WTC11 (cell line): ENCODE results near the gene STOM. TPM values are rescaled to one million over a fixed set of nuclear protein-coding genes. Genes with fewer than 3 reads are reported as not detected.

Source experiments
- ATAC-seq: fragments of 200-7000 bp; cut with Tn5 transposase; 2 replicates; pipeline ENCODE4 v1.10.0; 2021; ENCODE audit warnings: mild to moderate bottlenecking, moderate library complexity
- CTCF ChIA-PET: fragments of 300-600 bp; sonication (Branson Sonifier 250); formaldehyde crosslinking; loops from one replicate; lab custom pipeline; 2021; ENCODE audit warnings: antibody characterized with exemption; lab: Charles Lee
- POLR2A ChIA-PET: fragments of 350-600 bp; sonication (Branson Sonifier 250); formaldehyde crosslinking; loops from one replicate; lab custom pipeline; 2021; ENCODE audit warnings: antibody characterized with exemption; lab: Charles Lee
- DNase-seq: peaks from one replicate; pipeline ENCODE4 v3.0.0; 2021; ENCODE audit warnings: low spot score
- H3K27ac Mint-ChIP-seq: 2 replicates; pipeline ENCODE4 v1.8.0; 2021; ENCODE audit warnings: mixed read lengths
- H3K27me3 Mint-ChIP-seq: 2 replicates; pipeline ENCODE4 v1.8.0; 2021; ENCODE audit warnings: low read depth, mild to moderate bottlenecking, moderate library complexity, mixed read lengths
- H3K36me3 Mint-ChIP-seq: 2 replicates; pipeline ENCODE4 v1.8.0; 2021; ENCODE audit warnings: mixed read lengths
- H3K4me1 Mint-ChIP-seq: 2 replicates; pipeline ENCODE4 v1.8.0; 2022; ENCODE audit warnings: mixed read lengths
- H3K4me3 Mint-ChIP-seq: 2 replicates; pipeline ENCODE4 v1.8.0; 2021; ENCODE audit warnings: mild to moderate bottlenecking, moderate library complexity, mixed read lengths
- H3K9me3 Mint-ChIP-seq: 2 replicates; pipeline ENCODE4 v1.8.0; 2021; ENCODE audit warnings: mixed read lengths
- CREB1 ChIP-seq: sonication (generic); formaldehyde crosslinking; IDR thresholded peaks from 2 replicates; pipeline ENCODE4 v1.8.0; 2023; ENCODE audit warnings: mild to moderate bottlenecking, missing genetic modification reagents
- ESRRA ChIP-seq: sonication (generic); formaldehyde crosslinking; IDR thresholded peaks from 2 replicates; pipeline ENCODE4 v1.8.1; 2022; ENCODE audit warnings: mild to moderate bottlenecking, missing genetic modification reagents, borderline replicate concordance
- HMGA2 ChIP-seq: fragments of 250-450 bp; sonication (Bioruptor Pico); IDR thresholded peaks from 2 replicates; pipeline ENCODE4 v1.4.0; 2021; ENCODE audit warnings: mild to moderate bottlenecking, moderate library complexity
- IRF2 ChIP-seq: sonication (generic); formaldehyde crosslinking; IDR thresholded peaks from 2 replicates; pipeline ENCODE4 v1.8.0; 2022; ENCODE audit warnings: low read depth, missing genetic modification reagents, borderline replicate concordance
- KAT7 ChIP-seq: sonication (generic); formaldehyde crosslinking; IDR thresholded peaks from 2 replicates; pipeline ENCODE4 v1.8.1; 2023; ENCODE audit warnings: missing genetic modification reagents, mild to moderate bottlenecking, borderline replicate concordance
- NFYB ChIP-seq: sonication (generic); formaldehyde crosslinking; conservative IDR thresholded peaks from 2 replicates; pipeline ENCODE4 v1.8.0; 2022; ENCODE audit warnings: low read depth, missing genetic modification reagents
- NR1H2 ChIP-seq: sonication (generic); formaldehyde crosslinking; IDR thresholded peaks from 2 replicates; pipeline ENCODE4 v1.9.0; 2021; ENCODE audit warnings: mild to moderate bottlenecking, moderate library complexity, missing genetic modification reagents
- SMAD3 ChIP-seq: sonication (generic); formaldehyde crosslinking; IDR thresholded peaks from 2 replicates; pipeline ENCODE4 v1.8.0; 2022; ENCODE audit warnings: missing genetic modification reagents, mild to moderate bottlenecking, borderline replicate concordance
- SP1 ChIP-seq: sonication (generic); formaldehyde crosslinking; conservative IDR thresholded peaks from 2 replicates; pipeline ENCODE4 v1.8.1; 2022; ENCODE audit warnings: missing genetic modification reagents
- ZNF121 ChIP-seq: sonication (generic); formaldehyde crosslinking; IDR thresholded peaks from 2 replicates; pipeline ENCODE4 v1.8.0; 2023; ENCODE audit warnings: missing genetic modification reagents
- ZNF219 ChIP-seq: sonication (generic); formaldehyde crosslinking; IDR thresholded peaks from 2 replicates; pipeline ENCODE4 v1.8.0; 2023; ENCODE audit warnings: missing genetic modification reagents, mild to moderate bottlenecking, borderline replicate concordance
- ZNF232 ChIP-seq: sonication (generic); formaldehyde crosslinking; IDR thresholded peaks from 2 replicates; pipeline ENCODE4 v1.8.0; 2022; ENCODE audit warnings: mild to moderate bottlenecking, missing genetic modification reagents
- ZNF416 ChIP-seq: fragments of 250-450 bp; sonication (Bioruptor Pico); IDR thresholded peaks from 2 replicates; pipeline ENCODE4 v1.9.0; 2021; ENCODE audit warnings: mild to moderate bottlenecking, inconsistent platforms
- total RNA-seq: library from RNA; stranded (reverse); gene quantifications from 3 replicates; pipeline ENCODE4 v1.2.3, GENCODE V29; 2021
- TF ChIP-seq, protein P1 (sequence below): sonication (generic); formaldehyde crosslinking; IDR thresholded peaks from 2 replicates; pipeline ENCODE4 v1.8.0; 2023; ENCODE audit warnings: missing genetic modification reagents
- TF ChIP-seq, protein P2 (sequence below): sonication (generic); formaldehyde crosslinking; IDR thresholded peaks from 2 replicates; pipeline ENCODE4 v1.8.0; 2022; ENCODE audit warnings: mild to moderate bottlenecking, missing genetic modification reagents
- TF ChIP-seq, protein P3 (sequence below): fragments of 250-450 bp; sonication (Bioruptor Pico); IDR thresholded peaks from 2 replicates; pipeline ENCODE4 v1.9.0; 2021; ENCODE audit warnings: mild to moderate bottlenecking
- TF ChIP-seq, protein P4 (sequence below): sonication (generic); formaldehyde crosslinking; IDR thresholded peaks from 2 replicates; pipeline ENCODE4 v1.8.0; 2023; ENCODE audit warnings: mild to moderate bottlenecking, missing genetic modification reagents
- TF ChIP-seq, protein P5 (sequence below): sonication (generic); formaldehyde crosslinking; IDR thresholded peaks from 2 replicates; pipeline ENCODE4 v1.8.1; 2022; ENCODE audit warnings: low read depth, missing genetic modification reagents, borderline replicate concordance
- TF ChIP-seq, protein P6 (sequence below): fragments of 250-450 bp; sonication (Bioruptor Pico); IDR thresholded peaks from 2 replicates; pipeline ENCODE4 v1.8.0; 2021; ENCODE audit warnings: mild to moderate bottlenecking

STOM gene
- total RNA-seq, 1 experiment from 2014 or later, result 32.9 TPM

DNA sequence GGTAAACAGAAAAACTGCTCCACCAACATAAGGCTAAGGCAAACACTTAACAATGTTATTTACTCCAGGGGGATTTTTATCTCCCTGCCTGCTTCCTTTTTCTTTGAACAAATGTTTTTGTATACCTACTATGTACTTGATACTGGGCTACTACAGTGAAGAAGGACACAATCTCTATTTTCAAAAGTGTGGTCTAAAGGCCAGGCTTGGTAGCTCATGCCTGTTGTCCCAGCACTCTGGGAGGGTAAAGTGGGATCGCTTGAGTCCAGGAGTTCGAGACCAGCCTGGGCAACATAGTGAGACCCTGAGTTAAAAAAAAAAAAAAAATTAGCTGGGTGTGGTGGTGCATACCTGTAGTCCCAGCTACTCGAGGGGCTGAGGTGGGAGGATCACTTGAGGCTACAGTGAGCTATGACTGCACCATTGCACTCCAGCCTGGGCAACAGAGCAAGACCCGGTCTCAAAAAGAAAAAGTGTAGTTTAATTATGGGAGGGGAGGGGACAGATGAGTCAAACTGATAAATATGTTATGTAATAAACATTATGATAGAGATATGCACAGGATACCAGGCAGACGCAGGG, 3.3 kb downstream of the STOM start:
- ATAC-seq, result no peak
- Mint-ChIP-seq H3K36me3 (peaks cover 7% of the 10 kb centered on the region), H3K27ac (no peak overlapping the region), H3K27me3 (peaks cover 33% of the 10 kb centered on the region)
- no peak for DNase-seq
- POLR2A ChIA-PET, result no interaction called here
- CTCF ChIA-PET, result no interaction called here
- TF ChIP-seq ZNF121 (CRISPR knock-in tag) (peak; percentile 95), SP1 (CRISPR knock-in tag) (no peak), HMGA2 (CRISPR knock-in tag) (no peak)
- TF ChIP-seq, all 79 proteins: peak for 1
- peaks cover 37% of the 10 kb centered on the region for H3K4me1 Mint-ChIP-seq
- H3K4me3 Mint-ChIP-seq, result no peak overlapping the region
- peaks cover 5% of the 10 kb centered on the region for H3K9me3 Mint-ChIP-seq

DNA sequence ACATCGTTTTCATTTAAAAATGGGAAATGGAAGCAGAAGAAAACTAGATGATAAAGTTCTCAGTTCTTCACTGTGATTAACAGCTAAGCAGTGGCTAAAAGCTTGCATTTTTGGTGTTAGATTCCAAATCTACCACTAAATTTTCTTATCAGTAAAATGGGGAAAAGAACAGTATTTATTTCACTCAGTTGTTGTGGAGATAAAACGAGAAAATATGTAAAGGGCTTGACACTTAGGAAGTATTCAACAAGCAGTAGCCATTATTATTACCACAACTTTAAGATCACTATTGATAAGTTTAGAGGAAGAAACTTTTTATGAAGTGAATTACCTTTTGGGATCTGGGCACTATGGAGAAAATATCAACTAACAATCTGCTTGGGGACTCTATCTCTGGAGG, 4.5 kb downstream of the STOM start:
- ChIA-PET POLR2A (no interaction called here), CTCF (no interaction called here)
- Mint-ChIP-seq H3K36me3 (peaks cover 6% of the 10 kb centered on the region), H3K27ac (no peak overlapping the region), H3K9me3 (peaks cover 4% of the 10 kb centered on the region), H3K4me3 (no peak overlapping the region), H3K4me1 (peaks cover 36% of the 10 kb centered on the region), H3K27me3 (peaks cover 25% of the 10 kb centered on the region)
- DNase-seq (no peak), ATAC-seq (no peak)
- TF ChIP-seq, protein P1, sequence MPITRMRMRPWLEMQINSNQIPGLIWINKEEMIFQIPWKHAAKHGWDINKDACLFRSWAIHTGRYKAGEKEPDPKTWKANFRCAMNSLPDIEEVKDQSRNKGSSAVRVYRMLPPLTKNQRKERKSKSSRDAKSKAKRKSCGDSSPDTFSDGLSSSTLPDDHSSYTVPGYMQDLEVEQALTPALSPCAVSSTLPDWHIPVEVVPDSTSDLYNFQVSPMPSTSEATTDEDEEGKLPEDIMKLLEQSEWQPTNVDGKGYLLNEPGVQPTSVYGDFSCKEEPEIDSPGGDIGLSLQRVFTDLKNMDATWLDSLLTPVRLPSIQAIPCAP (CRISPR knock-in tag), result no peak
- TF ChIP-seq ZNF219 (CRISPR knock-in tag) (no peak), ESRRA (CRISPR knock-in tag) (no peak), IRF2 (CRISPR knock-in tag) (no peak), ZNF416 (CRISPR knock-in tag) (no peak), SMAD3 (no peak), NR1H2 (CRISPR knock-in tag) (no peak), KAT7 (CRISPR knock-in tag) (no peak), NFYB (no peak), CREB1 (no peak), ZNF232 (CRISPR knock-in tag) (no peak)
- TF ChIP-seq, protein P2, sequence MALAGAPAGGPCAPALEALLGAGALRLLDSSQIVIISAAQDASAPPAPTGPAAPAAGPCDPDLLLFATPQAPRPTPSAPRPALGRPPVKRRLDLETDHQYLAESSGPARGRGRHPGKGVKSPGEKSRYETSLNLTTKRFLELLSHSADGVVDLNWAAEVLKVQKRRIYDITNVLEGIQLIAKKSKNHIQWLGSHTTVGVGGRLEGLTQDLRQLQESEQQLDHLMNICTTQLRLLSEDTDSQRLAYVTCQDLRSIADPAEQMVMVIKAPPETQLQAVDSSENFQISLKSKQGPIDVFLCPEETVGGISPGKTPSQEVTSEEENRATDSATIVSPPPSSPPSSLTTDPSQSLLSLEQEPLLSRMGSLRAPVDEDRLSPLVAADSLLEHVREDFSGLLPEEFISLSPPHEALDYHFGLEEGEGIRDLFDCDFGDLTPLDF, result no peak
- TF ChIP-seq, protein P3, sequence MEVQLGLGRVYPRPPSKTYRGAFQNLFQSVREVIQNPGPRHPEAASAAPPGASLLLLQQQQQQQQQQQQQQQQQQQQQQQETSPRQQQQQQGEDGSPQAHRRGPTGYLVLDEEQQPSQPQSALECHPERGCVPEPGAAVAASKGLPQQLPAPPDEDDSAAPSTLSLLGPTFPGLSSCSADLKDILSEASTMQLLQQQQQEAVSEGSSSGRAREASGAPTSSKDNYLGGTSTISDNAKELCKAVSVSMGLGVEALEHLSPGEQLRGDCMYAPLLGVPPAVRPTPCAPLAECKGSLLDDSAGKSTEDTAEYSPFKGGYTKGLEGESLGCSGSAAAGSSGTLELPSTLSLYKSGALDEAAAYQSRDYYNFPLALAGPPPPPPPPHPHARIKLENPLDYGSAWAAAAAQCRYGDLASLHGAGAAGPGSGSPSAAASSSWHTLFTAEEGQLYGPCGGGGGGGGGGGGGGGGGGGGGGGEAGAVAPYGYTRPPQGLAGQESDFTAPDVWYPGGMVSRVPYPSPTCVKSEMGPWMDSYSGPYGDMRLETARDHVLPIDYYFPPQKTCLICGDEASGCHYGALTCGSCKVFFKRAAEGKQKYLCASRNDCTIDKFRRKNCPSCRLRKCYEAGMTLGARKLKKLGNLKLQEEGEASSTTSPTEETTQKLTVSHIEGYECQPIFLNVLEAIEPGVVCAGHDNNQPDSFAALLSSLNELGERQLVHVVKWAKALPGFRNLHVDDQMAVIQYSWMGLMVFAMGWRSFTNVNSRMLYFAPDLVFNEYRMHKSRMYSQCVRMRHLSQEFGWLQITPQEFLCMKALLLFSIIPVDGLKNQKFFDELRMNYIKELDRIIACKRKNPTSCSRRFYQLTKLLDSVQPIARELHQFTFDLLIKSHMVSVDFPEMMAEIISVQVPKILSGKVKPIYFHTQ (CRISPR knock-in tag), result no peak
- TF ChIP-seq, protein P4, sequence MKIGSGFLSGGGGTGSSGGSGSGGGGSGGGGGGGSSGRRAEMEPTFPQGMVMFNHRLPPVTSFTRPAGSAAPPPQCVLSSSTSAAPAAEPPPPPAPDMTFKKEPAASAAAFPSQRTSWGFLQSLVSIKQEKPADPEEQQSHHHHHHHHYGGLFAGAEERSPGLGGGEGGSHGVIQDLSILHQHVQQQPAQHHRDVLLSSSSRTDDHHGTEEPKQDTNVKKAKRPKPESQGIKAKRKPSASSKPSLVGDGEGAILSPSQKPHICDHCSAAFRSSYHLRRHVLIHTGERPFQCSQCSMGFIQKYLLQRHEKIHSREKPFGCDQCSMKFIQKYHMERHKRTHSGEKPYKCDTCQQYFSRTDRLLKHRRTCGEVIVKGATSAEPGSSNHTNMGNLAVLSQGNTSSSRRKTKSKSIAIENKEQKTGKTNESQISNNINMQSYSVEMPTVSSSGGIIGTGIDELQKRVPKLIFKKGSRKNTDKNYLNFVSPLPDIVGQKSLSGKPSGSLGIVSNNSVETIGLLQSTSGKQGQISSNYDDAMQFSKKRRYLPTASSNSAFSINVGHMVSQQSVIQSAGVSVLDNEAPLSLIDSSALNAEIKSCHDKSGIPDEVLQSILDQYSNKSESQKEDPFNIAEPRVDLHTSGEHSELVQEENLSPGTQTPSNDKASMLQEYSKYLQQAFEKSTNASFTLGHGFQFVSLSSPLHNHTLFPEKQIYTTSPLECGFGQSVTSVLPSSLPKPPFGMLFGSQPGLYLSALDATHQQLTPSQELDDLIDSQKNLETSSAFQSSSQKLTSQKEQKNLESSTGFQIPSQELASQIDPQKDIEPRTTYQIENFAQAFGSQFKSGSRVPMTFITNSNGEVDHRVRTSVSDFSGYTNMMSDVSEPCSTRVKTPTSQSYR (CRISPR knock-in tag), result no peak
- TF ChIP-seq, protein P5, sequence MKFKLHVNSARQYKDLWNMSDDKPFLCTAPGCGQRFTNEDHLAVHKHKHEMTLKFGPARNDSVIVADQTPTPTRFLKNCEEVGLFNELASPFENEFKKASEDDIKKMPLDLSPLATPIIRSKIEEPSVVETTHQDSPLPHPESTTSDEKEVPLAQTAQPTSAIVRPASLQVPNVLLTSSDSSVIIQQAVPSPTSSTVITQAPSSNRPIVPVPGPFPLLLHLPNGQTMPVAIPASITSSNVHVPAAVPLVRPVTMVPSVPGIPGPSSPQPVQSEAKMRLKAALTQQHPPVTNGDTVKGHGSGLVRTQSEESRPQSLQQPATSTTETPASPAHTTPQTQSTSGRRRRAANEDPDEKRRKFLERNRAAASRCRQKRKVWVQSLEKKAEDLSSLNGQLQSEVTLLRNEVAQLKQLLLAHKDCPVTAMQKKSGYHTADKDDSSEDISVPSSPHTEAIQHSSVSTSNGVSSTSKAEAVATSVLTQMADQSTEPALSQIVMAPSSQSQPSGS (CRISPR knock-in tag), result no peak
- TF ChIP-seq, protein P6, sequence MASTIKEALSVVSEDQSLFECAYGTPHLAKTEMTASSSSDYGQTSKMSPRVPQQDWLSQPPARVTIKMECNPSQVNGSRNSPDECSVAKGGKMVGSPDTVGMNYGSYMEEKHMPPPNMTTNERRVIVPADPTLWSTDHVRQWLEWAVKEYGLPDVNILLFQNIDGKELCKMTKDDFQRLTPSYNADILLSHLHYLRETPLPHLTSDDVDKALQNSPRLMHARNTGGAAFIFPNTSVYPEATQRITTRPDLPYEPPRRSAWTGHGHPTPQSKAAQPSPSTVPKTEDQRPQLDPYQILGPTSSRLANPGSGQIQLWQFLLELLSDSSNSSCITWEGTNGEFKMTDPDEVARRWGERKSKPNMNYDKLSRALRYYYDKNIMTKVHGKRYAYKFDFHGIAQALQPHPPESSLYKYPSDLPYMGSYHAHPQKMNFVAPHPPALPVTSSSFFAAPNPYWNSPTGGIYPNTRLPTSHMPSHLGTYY, result no peak
